ENCODE data around the gene SECTM1.

DNA sequence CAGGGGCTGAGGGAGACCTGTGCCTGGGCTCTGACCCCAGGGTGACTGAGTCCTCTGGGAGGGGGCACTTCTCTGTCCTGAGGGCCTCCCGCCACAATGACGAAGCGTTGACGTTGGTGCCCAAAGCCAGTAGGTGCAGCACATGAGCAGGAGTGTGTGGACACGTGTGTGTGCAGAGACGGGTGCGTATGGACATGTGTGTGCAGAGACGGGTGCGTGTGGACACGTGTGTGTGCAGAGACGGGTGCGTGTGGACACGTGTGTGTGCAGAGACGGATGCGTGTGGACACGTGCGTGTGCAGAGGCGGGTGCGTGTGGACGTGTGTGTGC, 15.4 kb downstream of the SECTM1 start:
- TF ChIP-seq, protein P1, sequence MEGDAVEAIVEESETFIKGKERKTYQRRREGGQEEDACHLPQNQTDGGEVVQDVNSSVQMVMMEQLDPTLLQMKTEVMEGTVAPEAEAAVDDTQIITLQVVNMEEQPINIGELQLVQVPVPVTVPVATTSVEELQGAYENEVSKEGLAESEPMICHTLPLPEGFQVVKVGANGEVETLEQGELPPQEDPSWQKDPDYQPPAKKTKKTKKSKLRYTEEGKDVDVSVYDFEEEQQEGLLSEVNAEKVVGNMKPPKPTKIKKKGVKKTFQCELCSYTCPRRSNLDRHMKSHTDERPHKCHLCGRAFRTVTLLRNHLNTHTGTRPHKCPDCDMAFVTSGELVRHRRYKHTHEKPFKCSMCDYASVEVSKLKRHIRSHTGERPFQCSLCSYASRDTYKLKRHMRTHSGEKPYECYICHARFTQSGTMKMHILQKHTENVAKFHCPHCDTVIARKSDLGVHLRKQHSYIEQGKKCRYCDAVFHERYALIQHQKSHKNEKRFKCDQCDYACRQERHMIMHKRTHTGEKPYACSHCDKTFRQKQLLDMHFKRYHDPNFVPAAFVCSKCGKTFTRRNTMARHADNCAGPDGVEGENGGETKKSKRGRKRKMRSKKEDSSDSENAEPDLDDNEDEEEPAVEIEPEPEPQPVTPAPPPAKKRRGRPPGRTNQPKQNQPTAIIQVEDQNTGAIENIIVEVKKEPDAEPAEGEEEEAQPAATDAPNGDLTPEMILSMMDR (IDR thresholded peaks at IDR 0.05) = no peak
- TF ChIP-seq EZH2 (IDR thresholded peaks at IDR 0.05) = no peak

Measured in neural progenitor cell (in vitro differentiated cells).